PC-3 (cell line): ENCODE data around the gene KIF21A. TPM values are rescaled to one million over a fixed set of nuclear protein-coding genes. Genes with fewer than 3 reads are reported as not detected.

Experiments used
- ATAC-seq: fragments of 200-7000 bp; cut with Tn5 transposase; 2 replicates; pipeline ENCODE4 v1.9.1; 2020; ENCODE audit warnings: mild to moderate bottlenecking, moderate library complexity
- BruUV-seq: library from RNA; stranded (reverse); fragments of 400-500 nt; replicated peaks from 2 replicates; lab custom pipeline; 2021; lab: Mats Ljungman, UMichigan
- CTCF ChIA-PET: fragments of 300-600 bp; sonication (Branson Sonifier 250); formaldehyde crosslinking; loops from one replicate; lab custom pipeline; 2022; ENCODE audit warnings: antibody characterized with exemption; lab: Charles Lee
- POLR2A ChIA-PET: fragments of 300-600 bp; sonication (Branson Sonifier 250); formaldehyde crosslinking; loops from one replicate; lab custom pipeline; 2022; ENCODE audit warnings: antibody characterized with exemption; ENCODE audit not compliant: unreplicated experiment; lab: Charles Lee
- DNase-seq: peaks from one replicate; pipeline ENCODE4 v3.0.0-alpha.2; 2015
- H2AFZ ChIP-seq: fragments of 300-600 bp; sonication (generic); 2 replicates; pipeline ENCODE4 v1.6.0; 2016; ENCODE audit warnings: antibody characterized with exemption, low read length
- H3F3A ChIP-seq: fragments of 300-600 bp; sonication (generic); one replicate; pipeline ENCODE4 v1.6.0; 2017; ENCODE audit warnings: antibody characterized with exemption, low read length, control low read depth, mild to moderate bottlenecking; ENCODE audit not compliant: unreplicated experiment
- H3K27ac ChIP-seq: fragments of 300-600 bp; sonication (generic); 2 replicates; pipeline ENCODE4 v1.5.1; 2016; ENCODE audit warnings: mild to moderate bottlenecking, low read length
- H3K27me3 ChIP-seq: fragments of 300-600 bp; sonication (generic); 2 replicates; pipeline ENCODE4 v1.6.1; 2016; ENCODE audit warnings: low read length, mixed read lengths
- H3K36me3 ChIP-seq: fragments of 300-600 bp; sonication (generic); 2 replicates; pipeline ENCODE4 v1.6.1; 2016; ENCODE audit warnings: low read depth, mixed run types, low read length, mixed read lengths
- H3K4me1 ChIP-seq: fragments of 300-600 bp; sonication (generic); 2 replicates; pipeline ENCODE4 v1.5.1; 2016; ENCODE audit warnings: low read length; ENCODE audit not compliant: insufficient read depth
- H3K4me2 ChIP-seq: fragments of 300-600 bp; sonication (generic); 2 replicates; pipeline ENCODE4 v1.6.0; 2016; ENCODE audit warnings: low read length
- H3K4me3 ChIP-seq: fragments of 300-600 bp; sonication (generic); 2 replicates; pipeline ENCODE4 v1.5.1; 2016; ENCODE audit warnings: mild to moderate bottlenecking, low read length, mixed read lengths
- H3K79me2 ChIP-seq: fragments of 300-600 bp; sonication (generic); 2 replicates; pipeline ENCODE4 v1.6.1; 2017; ENCODE audit warnings: low read length, mixed read lengths
- H3K9ac ChIP-seq: fragments of 300-600 bp; sonication (generic); 2 replicates; pipeline ENCODE4 v1.6.0; 2016; ENCODE audit warnings: mild to moderate bottlenecking, low read length
- H3K9me2 ChIP-seq: fragments of 300-600 bp; sonication (generic); replicated peaks from 2 replicates; pipeline ENCODE4 v1.6.1; 2016; ENCODE audit warnings: mixed run types, low read length, mixed read lengths
- H3K9me3 ChIP-seq: fragments of 300-600 bp; sonication (generic); 2 replicates; pipeline ENCODE4 v1.6.1; 2016; ENCODE audit warnings: low read length, mixed read lengths
- H4K20me1 ChIP-seq: fragments of 300-600 bp; sonication (generic); 2 replicates; pipeline ENCODE4 v1.6.1; 2016; ENCODE audit warnings: low read length, mixed read lengths
- EZH2 ChIP-seq: fragments of 300-600 bp; sonication (generic); IDR thresholded peaks from one replicate; pipeline ENCODE4 v1.6.1; 2017; ENCODE audit warnings: antibody characterized with exemption, mild to moderate bottlenecking, low read length; ENCODE audit not compliant: unreplicated experiment
- EZH2phosphoT487 ChIP-seq: fragments of 300-600 bp; sonication (generic); IDR thresholded peaks from 2 replicates; pipeline ENCODE4 v1.6.1; 2018; ENCODE audit warnings: mild to moderate bottlenecking, antibody characterized with exemption, low read length, borderline replicate concordance
- intact Hi-C: fragments of 100-400 bp; cut with micrococcal nuclease; formaldehyde crosslinking; loops from 2 replicates; pipeline ENCODE4 v1.9.0; 2023
- total RNA-seq: library from RNA; depleted of rRNA; stranded (reverse); fragments of >200 nt; gene quantifications from 2 replicates; pipeline ENCODE4 v1.2.3, GENCODE V29; 2014
- TF ChIP-seq, protein P1 (sequence below): fragments of 300-600 bp; sonication (generic); conservative IDR thresholded peaks from 2 replicates; pipeline ENCODE4 v1.5.1; 2017; ENCODE audit warnings: antibody characterized with exemption, low read depth, mild to moderate bottlenecking, low read length

KIF21A gene
- total RNA-seq, 1 experiment from 2014 or later, result 25.1 TPM

DNA sequence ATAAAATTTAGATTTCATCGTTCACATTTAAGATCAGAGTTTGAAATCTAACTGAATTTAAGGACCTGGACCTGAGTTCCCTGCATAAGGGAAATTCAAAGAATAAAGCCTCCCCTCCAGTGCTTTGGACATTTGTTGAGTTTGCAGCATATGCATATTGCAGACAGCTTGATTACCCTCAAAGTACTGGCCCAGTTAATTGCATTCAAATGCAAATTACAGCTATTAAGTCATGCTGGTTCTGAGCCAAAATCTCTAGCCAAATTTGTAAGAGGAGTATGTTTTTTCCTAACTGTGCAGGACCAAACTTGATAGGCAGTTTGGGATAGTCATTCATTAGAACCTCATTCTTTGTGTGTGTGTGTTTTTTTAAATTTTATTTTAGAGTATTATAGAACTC lies 9.1 kb upstream of the KIF21A start:
- ChIA-PET CTCF (no interaction called here), POLR2A (no interaction called here)
- H3K9me2 ChIP-seq, result no peaks in the 10 kb centered on the region
- H3F3A ChIP-seq, result no peaks in the 10 kb centered on the region
- no peaks in the 10 kb centered on the region for H3K79me2 ChIP-seq
- H3K4me3 ChIP-seq, result no peak overlapping the region
- TF ChIP-seq EZH2 (no peak), EZH2phosphoT487 (no peak)
- TF ChIP-seq, protein P1, sequence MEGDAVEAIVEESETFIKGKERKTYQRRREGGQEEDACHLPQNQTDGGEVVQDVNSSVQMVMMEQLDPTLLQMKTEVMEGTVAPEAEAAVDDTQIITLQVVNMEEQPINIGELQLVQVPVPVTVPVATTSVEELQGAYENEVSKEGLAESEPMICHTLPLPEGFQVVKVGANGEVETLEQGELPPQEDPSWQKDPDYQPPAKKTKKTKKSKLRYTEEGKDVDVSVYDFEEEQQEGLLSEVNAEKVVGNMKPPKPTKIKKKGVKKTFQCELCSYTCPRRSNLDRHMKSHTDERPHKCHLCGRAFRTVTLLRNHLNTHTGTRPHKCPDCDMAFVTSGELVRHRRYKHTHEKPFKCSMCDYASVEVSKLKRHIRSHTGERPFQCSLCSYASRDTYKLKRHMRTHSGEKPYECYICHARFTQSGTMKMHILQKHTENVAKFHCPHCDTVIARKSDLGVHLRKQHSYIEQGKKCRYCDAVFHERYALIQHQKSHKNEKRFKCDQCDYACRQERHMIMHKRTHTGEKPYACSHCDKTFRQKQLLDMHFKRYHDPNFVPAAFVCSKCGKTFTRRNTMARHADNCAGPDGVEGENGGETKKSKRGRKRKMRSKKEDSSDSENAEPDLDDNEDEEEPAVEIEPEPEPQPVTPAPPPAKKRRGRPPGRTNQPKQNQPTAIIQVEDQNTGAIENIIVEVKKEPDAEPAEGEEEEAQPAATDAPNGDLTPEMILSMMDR, result no peak
- ATAC-seq (no peak), DNase-seq (no peak)
- H2AFZ ChIP-seq, result no peak overlapping the region
- no TSS peak for BruUV-seq
- no peaks in the 10 kb centered on the region for H3K27me3 ChIP-seq
- no peaks in the 10 kb centered on the region for H3K9me3 ChIP-seq
- intact Hi-C loops, result no loop called here
- no peak overlapping the region for H3K27ac ChIP-seq
- H3K9ac ChIP-seq, result no peak overlapping the region
- H3K4me1 ChIP-seq, result no peaks in the 10 kb centered on the region
- no peaks in the 10 kb centered on the region for H4K20me1 ChIP-seq
- no peak overlapping the region for H3K4me2 ChIP-seq
- no peaks in the 10 kb centered on the region for H3K36me3 ChIP-seq

DNA sequence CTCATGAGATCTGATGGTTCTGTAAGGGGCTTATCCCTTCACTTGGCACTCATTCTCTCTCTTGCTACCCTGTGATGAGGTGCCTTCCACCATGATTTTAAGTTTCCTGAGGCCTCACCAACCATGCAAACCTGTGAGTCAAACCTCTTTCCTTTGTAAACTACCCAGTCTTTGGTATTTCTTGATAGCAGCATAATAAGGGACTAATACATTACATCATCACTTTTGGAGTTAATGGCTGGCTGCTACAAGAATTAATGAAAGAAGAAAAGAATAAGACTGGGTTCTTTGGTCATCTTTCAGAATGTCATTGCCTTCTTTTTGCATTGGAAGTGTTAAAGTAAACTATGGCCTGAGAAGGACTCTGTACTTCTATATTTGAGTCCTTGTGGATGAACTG lies 5.1 kb upstream of the KIF21A start:
- TF ChIP-seq EZH2 (no peak), EZH2phosphoT487 (no peak)
- TF ChIP-seq, protein P1, result no peak
- Histone ChIP-seq H3F3A (no peaks in the 10 kb centered on the region), H3K36me3 (no peaks in the 10 kb centered on the region), H3K4me1 (peaks cover 9% of the 10 kb centered on the region), H2AFZ (no peak overlapping the region), H3K4me3 (no peak overlapping the region), H3K9me2 (no peaks in the 10 kb centered on the region), H3K79me2 (no peaks in the 10 kb centered on the region), H3K4me2 (no peak overlapping the region), H3K27ac (no peak overlapping the region), H3K27me3 (no peaks in the 10 kb centered on the region), H4K20me1 (no peaks in the 10 kb centered on the region), H3K9ac (no peak overlapping the region), H3K9me3 (no peaks in the 10 kb centered on the region)
- DNase-seq, result no peak
- intact Hi-C loops, result no loop called here
- ATAC-seq, result no peak
- BruUV-seq, result no TSS peak
- ChIA-PET POLR2A (no interaction called here), CTCF (no interaction called here)

DNA sequence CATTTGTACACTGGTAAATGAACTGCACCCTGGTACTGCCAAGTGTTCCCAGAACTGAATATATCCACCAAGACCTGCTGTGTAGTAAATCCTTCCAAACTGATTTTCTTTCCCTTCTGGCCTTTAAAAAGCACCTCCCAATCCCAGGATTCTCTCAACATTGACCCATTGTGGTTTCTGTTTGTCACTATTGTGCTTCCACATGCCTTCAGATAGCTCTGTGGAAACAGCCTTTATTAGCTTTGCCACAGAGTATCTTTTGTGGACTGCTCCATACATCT lies 949 bp upstream of the KIF21A start:
- Histone ChIP-seq H3K79me2 (peaks cover 37% of the 10 kb centered on the region), H3F3A (no peaks in the 10 kb centered on the region), H3K27me3 (no peaks in the 10 kb centered on the region), H3K4me1 (peaks cover 22% of the 10 kb centered on the region), H3K36me3 (no peaks in the 10 kb centered on the region), H3K4me3 (peak overlapping the region; percentile 81), H3K4me2 (peak overlapping the region; percentile 98), H3K27ac (peak overlapping the region; percentile 61), H3K9me3 (no peaks in the 10 kb centered on the region), H3K9ac (peak overlapping the region; percentile 66), H2AFZ (peak overlapping the region; percentile 95), H3K9me2 (no peaks in the 10 kb centered on the region), H4K20me1 (peaks cover 9% of the 10 kb centered on the region; the same call in 1 of the 2 replicates)
- TF ChIP-seq EZH2 (no peak), EZH2phosphoT487 (no peak)
- TF ChIP-seq, protein P1, result no peak
- POLR2A ChIA-PET, result interaction anchor here (0.6 to 0.7 kb wide), 3 partner anchors 30 to 404 kb away, joined by 3 read pairs; no protein-coding TSS in a partner anchor
- DNase-seq (peak; percentile 37), ATAC-seq (no peak)
- intact Hi-C loops, result loop anchor here (2.0 to 5.0 kb wide), 4 partner anchors 51 to 248 kb away; no protein-coding TSS in a partner anchor
- CTCF ChIA-PET, result interaction anchor here (0.5 to 1.2 kb wide), 2 partner anchors 39 to 75 kb away, joined by 3 to 6 read pairs; no protein-coding TSS in a partner anchor
- no TSS peak for BruUV-seq
